CD4-positive, alpha-beta T cell treated with Interleukin-21 for 1 hour (primary cell): Measurements from ENCODE around the gene SEC22C.
"Not testable (repeated sequence)": the region's sequence is repeated elsewhere in the genome, so short reads cannot be mapped to it uniquely, and the experiment has no call there.

ENCODE experiments used
- DNase-seq: peaks from one replicate; pipeline ENCODE4 v3.0.0-alpha.2; 2020

Gene SEC22C

GRCh38 chr3:42579346-42579745 lies 2.4 kb downstream of the SEC22C start:
- not testable (repeated sequence) for DNase-seq

DNA sequence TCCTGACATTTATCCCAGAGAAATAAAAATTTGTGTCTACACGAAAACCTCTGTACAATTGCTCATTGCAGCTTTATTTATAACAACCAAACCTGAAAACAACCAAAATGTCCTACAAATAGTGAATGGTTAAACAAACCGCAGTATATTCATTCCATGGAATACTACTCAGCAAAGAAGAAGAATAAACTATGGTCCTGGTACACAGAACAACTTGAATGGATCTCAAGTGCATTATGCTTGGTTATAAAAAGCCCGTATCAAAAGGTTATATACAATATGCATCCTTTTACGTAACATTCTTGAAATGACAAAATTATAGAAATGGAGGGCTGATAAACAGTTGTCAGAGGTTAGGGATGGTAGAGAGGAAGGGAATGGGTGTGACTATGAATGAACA lies 3.7 kb downstream of the SEC22C start:
- DNase-seq = no peak

- DNase-seq = no peak
Measured at GRCh38 chr3:42575137-42575741, 6.5 kb downstream of the SEC22C start.

GRCh38 chr3:42572278-42572677 lies 9.5 kb downstream of the SEC22C start:
- DNase-seq = peak; percentile 36

GRCh38 chr3:42569593-42570142 lies 12.1 kb downstream of the SEC22C start:
- no peak for DNase-seq

DNA sequence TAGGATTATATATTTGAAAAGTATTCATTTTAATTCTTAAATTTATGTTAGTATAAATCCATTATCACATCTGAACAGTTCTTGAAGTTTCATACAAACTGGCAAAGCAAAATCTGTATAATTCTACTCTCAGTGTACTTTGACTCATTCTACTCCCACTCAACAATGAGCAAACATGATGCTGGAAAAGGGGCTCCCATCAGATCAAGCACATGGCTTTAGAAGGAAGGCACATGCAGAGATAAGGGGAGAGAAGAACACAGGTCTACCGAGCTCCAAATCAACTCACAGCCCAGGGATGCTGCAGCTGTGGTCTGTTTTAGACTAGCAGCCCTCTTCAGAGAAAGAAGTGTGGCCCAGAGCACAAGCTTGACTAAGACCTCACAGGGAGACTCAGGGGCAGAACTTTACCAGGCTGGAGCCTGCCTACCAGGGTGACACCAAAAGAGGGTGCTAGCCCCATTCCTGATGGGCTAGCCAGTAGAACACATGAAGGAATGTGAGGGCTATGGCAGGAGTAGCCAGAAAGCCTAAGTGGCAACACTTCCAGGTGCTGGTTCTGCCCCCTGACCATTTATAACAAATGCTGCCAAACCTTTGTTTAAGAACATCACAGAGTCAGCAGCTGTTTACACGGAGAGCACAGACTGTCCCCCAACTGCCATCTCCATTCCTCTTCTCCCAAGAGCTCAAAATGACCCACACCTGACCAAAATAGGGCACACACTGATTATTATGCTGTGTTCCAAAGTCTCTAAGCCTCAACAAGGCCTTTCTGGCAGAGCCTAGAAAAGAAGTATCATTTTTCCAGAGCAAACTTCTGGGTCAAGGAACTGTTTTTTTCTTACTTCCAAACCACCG lies 19.5 kb downstream of the SEC22C start:
- no peak for DNase-seq

- DNase-seq = peak; percentile 65
Measured at GRCh38 chr3:42557854-42558253, 23.9 kb downstream of the SEC22C start.

DNA sequence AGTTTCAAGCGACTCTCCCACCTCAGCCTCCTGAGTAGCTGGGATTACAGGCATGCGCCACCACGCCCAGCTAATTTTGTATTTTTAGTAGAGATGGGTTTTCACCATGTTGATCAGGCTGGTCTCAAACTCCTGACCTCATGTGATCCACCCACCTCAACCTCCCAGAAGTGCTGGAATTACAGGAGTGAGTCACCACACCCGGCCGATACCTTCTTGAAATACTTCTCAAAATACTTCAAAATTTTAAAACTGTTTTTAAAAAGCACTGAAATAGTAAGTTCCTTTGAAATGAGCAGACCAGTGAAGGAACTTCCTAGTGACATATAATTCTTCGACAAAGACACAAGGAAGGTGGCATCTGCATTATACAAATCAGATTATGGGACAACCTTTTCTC lies 24.9 kb downstream of the SEC22C start:
- not testable (repeated sequence) for DNase-seq

GRCh38 chr3:42556089-42556632 lies 25.6 kb downstream of the SEC22C start:
- peak; percentile 73 for DNase-seq

DNA sequence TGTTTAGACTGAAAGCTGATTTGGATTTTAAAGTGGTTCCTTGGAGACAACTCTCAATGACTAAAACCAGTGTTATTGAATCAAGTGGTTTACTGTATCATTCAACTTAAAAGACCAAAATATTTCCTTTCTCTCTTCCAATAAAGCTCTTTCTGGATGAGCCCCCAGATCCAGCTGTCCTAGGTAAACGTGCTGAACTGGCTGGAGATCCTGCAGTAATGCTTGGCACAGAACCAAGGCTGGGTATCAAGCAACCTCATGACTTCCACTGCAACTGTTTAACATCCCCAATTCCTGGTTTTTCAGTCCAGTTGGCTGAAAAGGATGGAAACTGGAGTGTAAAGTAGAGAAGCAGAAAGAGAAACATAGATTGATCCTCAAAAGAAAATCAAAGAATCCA lies 28.9 kb downstream of the SEC22C start:
- no peak for DNase-seq

- no peak for DNase-seq
Measured at GRCh38 chr3:42550250-42550649, 31.5 kb downstream of the SEC22C start.

- DNase-seq = no peak
Measured at GRCh38 chr3:42549131-42549530, 32.6 kb downstream of the SEC22C start.

DNA sequence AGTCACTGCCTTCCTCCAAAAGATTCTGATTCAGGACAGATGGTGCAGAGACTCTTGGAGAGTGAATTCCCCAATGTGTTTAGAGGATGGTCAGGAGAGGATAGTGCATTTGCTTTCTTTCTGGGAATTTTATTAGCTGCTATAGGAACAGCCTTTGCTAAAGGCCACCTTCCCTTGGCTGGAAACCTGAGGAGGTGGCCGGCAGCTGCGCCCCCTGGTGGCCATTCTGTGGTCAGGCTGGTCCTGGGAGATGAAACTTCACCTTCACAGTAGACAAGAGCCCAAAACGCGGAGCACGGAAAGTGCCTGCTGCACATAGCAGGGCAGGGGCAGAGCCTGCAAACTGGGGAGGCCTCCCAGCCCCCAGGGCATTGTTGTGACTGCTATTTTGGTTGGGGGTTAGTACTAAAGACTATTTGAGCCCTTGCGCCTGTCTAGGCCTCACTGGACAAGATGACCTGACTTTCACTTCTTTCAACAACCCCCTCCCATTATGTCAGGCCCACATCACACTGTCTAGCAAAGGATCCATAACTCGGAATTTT lies 34.3 kb downstream of the SEC22C start:
- DNase-seq = peak; percentile 67

- no peak for DNase-seq
Measured at GRCh38 chr3:42546691-42547213, 35.0 kb downstream of the SEC22C start.

- DNase-seq = no peak
Measured at GRCh38 chr3:42545284-42545900, 36.4 kb downstream of the SEC22C start.

GRCh38 chr3:42544492-42545283 lies 37.1 kb downstream of the SEC22C start:
- DNase-seq = no peak

- no peak for DNase-seq
Measured at GRCh38 chr3:42541079-42541478, 40.7 kb downstream of the SEC22C start.

GRCh38 chr3:42539871-42540714 lies 41.7 kb downstream of the SEC22C start:
- DNase-seq = peak; percentile 72

GRCh38 chr3:42537350-42537749 lies 44.4 kb downstream of the SEC22C start:
- no peak for DNase-seq

DNA sequence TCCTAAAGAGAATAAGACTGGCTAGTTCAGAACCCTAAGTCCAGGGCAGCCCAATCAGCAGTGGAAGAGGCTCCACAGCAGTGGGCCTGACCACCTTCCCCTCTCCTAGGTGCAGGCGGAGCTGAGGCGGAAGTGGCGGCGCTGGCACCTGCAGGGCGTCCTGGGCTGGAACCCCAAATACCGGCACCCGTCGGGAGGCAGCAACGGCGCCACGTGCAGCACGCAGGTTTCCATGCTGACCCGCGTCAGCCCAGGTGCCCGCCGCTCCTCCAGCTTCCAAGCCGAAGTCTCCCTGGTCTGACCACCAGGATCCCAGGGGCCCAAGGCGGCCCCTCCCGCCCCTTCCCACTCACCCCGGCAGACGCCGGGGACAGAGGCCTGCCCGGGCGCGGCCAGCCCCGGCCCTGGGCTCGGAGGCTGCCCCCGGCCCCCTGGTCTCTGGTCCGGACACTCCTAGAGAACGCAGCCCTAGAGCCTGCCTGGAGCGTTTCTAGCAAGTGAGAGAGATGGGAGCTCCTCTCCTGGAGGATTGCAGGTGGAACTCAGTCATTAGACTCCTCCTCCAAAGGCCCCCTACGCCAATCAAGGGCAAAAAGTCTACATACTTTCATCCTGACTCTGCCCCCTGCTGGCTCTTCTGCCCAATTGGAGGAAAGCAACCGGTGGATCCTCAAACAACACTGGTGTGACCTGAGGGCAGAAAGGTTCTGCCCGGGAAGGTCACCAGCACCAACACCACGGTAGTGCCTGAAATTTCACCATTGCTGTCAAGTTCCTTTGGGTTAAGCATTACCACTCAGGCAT lies 45.6 kb downstream of the SEC22C start:
- peak; percentile 60 for DNase-seq
